NCI-H2196 (cell line): ENCODE results near the gene SORL1.

Experiments
- DNase-seq: peaks from one replicate; lab custom pipeline; 2025; ENCODE audit not compliant: unreplicated experiment; lab: John Stamatoyannopoulos, UW

The SORL1 gene

GRCh38 chr11:121533601-121534000 is 81.5 kb downstream of the SORL1 start:
- no peak for DNase-seq

- no peak for DNase-seq
Measured at GRCh38 chr11:121534131-121535093, 82.3 kb downstream of the SORL1 start.

GRCh38 chr11:121535129-121535796 is 83.1 kb downstream of the SORL1 start:
- DNase-seq, result no peak

GRCh38 chr11:121536126-121536525 is 84.0 kb downstream of the SORL1 start:
- DNase-seq, result no peak

GRCh38 chr11:121538054-121538453 is 85.9 kb downstream of the SORL1 start:
- no peak for DNase-seq

- no peak for DNase-seq
Measured at GRCh38 chr11:121539000-121539399, 86.9 kb downstream of the SORL1 start.

GRCh38 chr11:121540627-121541026 is 88.5 kb downstream of the SORL1 start:
- DNase-seq, result no peak

- no peak for DNase-seq
Measured at GRCh38 chr11:121543836-121544380, 91.8 kb downstream of the SORL1 start.

GRCh38 chr11:121544956-121545355 is 92.8 kb downstream of the SORL1 start:
- DNase-seq, result no peak

- DNase-seq, result no peak
Measured at GRCh38 chr11:121547574-121547973, 95.5 kb downstream of the SORL1 start.

GRCh38 chr11:121550247-121551030 is 98.3 kb downstream of the SORL1 start:
- no peak for DNase-seq

- DNase-seq, result no peak
Measured at GRCh38 chr11:121551463-121551862, 99.3 kb downstream of the SORL1 start.

GRCh38 chr11:121552154-121552553 is 100.0 kb downstream of the SORL1 start:
- no peak for DNase-seq

GRCh38 chr11:121552644-121553043 is 100.5 kb downstream of the SORL1 start:
- no peak for DNase-seq

- DNase-seq, result no peak
Measured at GRCh38 chr11:121553389-121553788, 101.3 kb downstream of the SORL1 start.

- DNase-seq, result peak; percentile 30
Measured at GRCh38 chr11:121553806-121554205, 101.7 kb downstream of the SORL1 start.

- DNase-seq, result no peak
Measured at GRCh38 chr11:121554552-121554951, 102.4 kb downstream of the SORL1 start.

- DNase-seq, result peak; percentile 8
Measured at GRCh38 chr11:121555121-121555520, 103.0 kb downstream of the SORL1 start.

- no peak for DNase-seq
Measured at GRCh38 chr11:121556937-121557336, 104.8 kb downstream of the SORL1 start.

- DNase-seq, result no peak
Measured at GRCh38 chr11:121557348-121557747, 105.2 kb downstream of the SORL1 start.

GRCh38 chr11:121559606-121560200 is 107.6 kb downstream of the SORL1 start:
- no peak for DNase-seq
